ENCODE data around the gene IGFBP2. TPM values are rescaled to one million over a fixed set of nuclear protein-coding genes. Genes with fewer than 3 reads are reported as not detected.

IGFBP2 gene
- total and polyA plus RNA-seq, 9 of the 15 experiments (the other 6 are each of a cell fraction or from before 2014, with no cell fraction given): 0.93 TPM; not detected in 8

DNA sequence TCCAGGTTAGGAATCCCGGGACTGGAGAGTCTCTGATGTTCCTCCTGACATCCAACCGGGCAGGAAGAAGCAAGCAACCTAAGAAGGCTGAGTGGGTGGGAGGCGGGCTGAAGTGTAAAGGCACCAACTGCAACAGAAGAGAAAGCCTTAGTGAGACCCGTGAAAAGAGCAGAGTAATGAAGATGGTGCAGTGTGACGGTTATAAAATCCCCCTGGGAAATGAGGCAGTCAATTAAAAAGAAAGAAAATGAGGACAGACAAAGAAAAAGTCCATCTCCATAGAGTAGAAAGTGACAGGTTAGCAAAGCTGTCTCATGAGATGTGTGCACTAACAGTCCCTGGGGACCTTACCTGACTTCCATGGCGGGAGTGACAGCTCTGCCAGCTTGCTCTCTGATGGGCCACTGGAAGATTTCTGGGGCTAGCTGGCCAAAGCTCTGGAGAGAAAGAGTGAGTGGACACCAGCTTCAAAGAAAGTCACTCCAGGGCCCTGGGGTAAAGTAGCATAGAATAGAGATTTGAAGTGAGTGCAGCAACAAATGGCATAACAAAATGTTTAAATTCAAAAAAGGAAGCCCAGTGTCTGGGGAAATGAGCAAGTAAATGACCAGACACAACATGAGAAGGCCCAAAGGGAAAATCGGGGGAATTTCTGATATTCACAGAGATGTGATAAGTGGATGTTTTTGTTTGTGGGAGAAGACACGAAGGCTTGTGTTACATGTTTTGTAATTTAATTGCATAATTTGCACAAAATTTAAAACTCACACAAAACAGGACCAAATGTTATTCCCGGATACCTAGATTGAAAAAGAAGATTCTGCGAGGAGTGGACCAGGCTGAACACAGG lies 44.1 kb upstream of the IGFBP2 start:
- Histone ChIP-seq H3K27me3 (ENCODE audit: control insufficient read depth in 2 of 2, insufficient read depth in 2 of 2, low read length in 2 of 2) (peaks cover 0 to 56% of the 10 kb centered on the region in 2 experiments; a peak in 4 of 5 replicates), H3K36me3 (ENCODE audit: control insufficient read depth, insufficient read depth, low read length) (no peaks in the 10 kb centered on the region), H3K9ac (ENCODE audit: insufficient read depth in 1 of 2, low read depth in 2 of 2, low read length in 2 of 2) (no peak overlapping the region), H3K9me3 (replicated peaks; ENCODE audit: control insufficient read depth, insufficient read depth, low read depth, low read length) (no peaks in the 10 kb centered on the region), H3K4me1 (replicated peaks in 1 of 2; ENCODE audit: control insufficient read depth in 2 of 2, insufficient read depth in 2 of 2, low read length in 2 of 2) (no peaks in the 10 kb centered on the region), H3K9me1 (ENCODE audit: control insufficient read depth, insufficient read depth, low read length) (no peaks in the 10 kb centered on the region), H4K20me1 (replicated peaks; ENCODE audit: control insufficient read depth, insufficient read depth, low read length) (no peaks in the 10 kb centered on the region), H3K4me2 (ENCODE audit: insufficient read depth, low read length) (no peak overlapping the region), H3K27ac (ENCODE audit: extremely low read depth, low read depth, low read length) (no peak overlapping the region), H3K79me2 (ENCODE audit: control insufficient read depth, insufficient read depth, low read length) (no peaks in the 10 kb centered on the region), H2AFZ (ENCODE audit: low read depth, low read length) (no peak overlapping the region), H3K4me3 (no peak overlapping the region)
- TF ChIP-seq POLR2H (tag; IDR thresholded peaks at IDR 0.05; ENCODE audit: low read depth): no peak
- TF ChIP-seq, protein P1, sequence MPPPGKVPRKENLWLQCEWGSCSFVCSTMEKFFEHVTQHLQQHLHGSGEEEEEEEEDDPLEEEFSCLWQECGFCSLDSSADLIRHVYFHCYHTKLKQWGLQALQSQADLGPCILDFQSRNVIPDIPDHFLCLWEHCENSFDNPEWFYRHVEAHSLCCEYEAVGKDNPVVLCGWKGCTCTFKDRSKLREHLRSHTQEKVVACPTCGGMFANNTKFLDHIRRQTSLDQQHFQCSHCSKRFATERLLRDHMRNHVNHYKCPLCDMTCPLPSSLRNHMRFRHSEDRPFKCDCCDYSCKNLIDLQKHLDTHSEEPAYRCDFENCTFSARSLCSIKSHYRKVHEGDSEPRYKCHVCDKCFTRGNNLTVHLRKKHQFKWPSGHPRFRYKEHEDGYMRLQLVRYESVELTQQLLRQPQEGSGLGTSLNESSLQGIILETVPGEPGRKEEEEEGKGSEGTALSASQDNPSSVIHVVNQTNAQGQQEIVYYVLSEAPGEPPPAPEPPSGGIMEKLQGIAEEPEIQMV (tag; conservative IDR thresholded peaks at IDR 0.05; ENCODE audit: low read depth): no peak
- no peak for TF ChIP-seq FOXA1 (IDR thresholded peaks at IDR 0.05; ENCODE audit: borderline replicate concordance)
- ChIA-PET CTCF (ENCODE audit: low intra/inter-chr PET ratio) (no interaction called here), POLR2A (no interaction called here)
- DNase-seq (ENCODE audit: extremely low read depth in 1 of 4, low spot score in 3 of 4) (no peak), FAIRE-seq (no peak), ATAC-seq (no peak)
- in situ Hi-C loops (cut with MboI): no loop called here
- no TSS peak for BruUV-seq (replicated peaks)
- 0% methylated on average over 10 of the region's 10 CpGs for WGBS (ENCODE audit: insufficient coverage, low coverage, missing lambda C conversion rate)
- intact Hi-C loops (cut with micrococcal nuclease): no loop called here
